GM12878 (cell line): Measurements from ENCODE around the gene CDCA7L. TPM values are rescaled to one million over a fixed set of nuclear protein-coding genes. Genes with fewer than 3 reads are reported as not detected.
A peak's percentile ranks its signal among the peaks of the same experiment; 100 is the strongest.

ENCODE experiments used
- ATAC-seq: fragments of 200-7000 bp; cut with Tn5 transposase; 3 replicates; pipeline ENCODE4 v1.9.1; 2020; ENCODE audit warnings: mild to moderate bottlenecking, moderate library complexity
- BruUV-seq: library from RNA; stranded (reverse); fragments of 400-500 nt; replicated peaks from 2 replicates; lab custom pipeline; 2021; lab: Mats Ljungman, UMichigan
- CTCF ChIA-PET: fragments of 300-600 bp; sonication (Branson Sonifier 250); formaldehyde crosslinking; extraction: SDS; loops from one replicate; lab custom pipeline; 2021; ENCODE audit warnings: inconsistent platforms; lab: Yijun Ruan, JAX
- POLR2A ChIA-PET: fragments of 350-600 bp; formaldehyde crosslinking; extraction: SDS; loops from one replicate; lab custom pipeline; 2021; ENCODE audit warnings: inconsistent platforms; lab: Charles Lee
- RAD21 ChIA-PET: fragments of 300-600 bp; sonication (Branson Sonifier 250); formaldehyde crosslinking; loops from one replicate; lab custom pipeline; 2023; ENCODE audit warnings: antibody characterized with exemption; ENCODE audit not compliant: unreplicated experiment; lab: Charles Lee
- SMC1A ChIA-PET: fragments of 300-600 bp; sonication (Branson Sonifier 250); formaldehyde crosslinking; loops from one replicate; lab custom pipeline; 2023; ENCODE audit not compliant: unreplicated experiment, uncharacterized antibody; lab: Charles Lee
- DNase-seq: peaks from one replicate; pipeline ENCODE4 v3.0.0-alpha.2; 2011; ENCODE audit warnings: low read depth, low spot score
- FAIRE-seq: peaks from 3 replicates; lab custom pipeline; 2011; peaks lifted over from hg19 to GRCh38; lab: Jason Lieb, UNC
- H2AFZ ChIP-seq: 2 replicates; pipeline ENCODE4 v1.6.0; 2011; ENCODE audit warnings: low read depth, low read length, control low read depth; ENCODE audit not compliant: control insufficient read depth
- H3K27ac ChIP-seq: 2 replicates; pipeline ENCODE4 v1.5.1; 2011; ENCODE audit warnings: control low read depth; ENCODE audit not compliant: control insufficient read depth, insufficient read depth
- H3K27me3 ChIP-seq, 2 experiments: replicated peaks in 1 of 2; 2 replicates each; pipeline versions ENCODE4 v1.6.0 to v1.6.1; 2011; ENCODE audit warnings: low read length in 1 of 2; ENCODE audit not compliant: control insufficient read depth in 2 of 2, insufficient read depth in 2 of 2
- H3K36me3 ChIP-seq, 2 experiments: 2 replicates each; pipeline ENCODE4 v1.5.1; 2011; ENCODE audit warnings: low read length in 1 of 2; ENCODE audit not compliant: control insufficient read depth in 2 of 2, insufficient read depth in 2 of 2
- H3K4me1 ChIP-seq: 2 replicates; pipeline ENCODE4 v1.6.1; 2011; ENCODE audit warnings: mild to moderate bottlenecking, low read length, moderate library complexity, mixed read lengths; ENCODE audit not compliant: control insufficient read depth, insufficient read depth
- H3K4me2 ChIP-seq: 2 replicates; pipeline ENCODE4 v1.6.0; 2011; ENCODE audit warnings: control low read depth; ENCODE audit not compliant: control insufficient read depth, insufficient read depth
- H3K4me3 ChIP-seq: fragments of 200-600 bp; sonication (generic); 2 replicates; pipeline ENCODE4 v1.5.1; 2016
- H3K79me2 ChIP-seq: 2 replicates; pipeline ENCODE4 v1.6.0; 2011; ENCODE audit warnings: low read length; ENCODE audit not compliant: control insufficient read depth, insufficient read depth
- H3K9ac ChIP-seq: 2 replicates; pipeline ENCODE4 v1.8.0; 2011; ENCODE audit warnings: low read length, control low read depth, mixed read lengths; ENCODE audit not compliant: control insufficient read depth, insufficient read depth
- H3K9me3 ChIP-seq: replicated peaks from 3 replicates; pipeline ENCODE4 v1.5.1; 2011; ENCODE audit warnings: mild to moderate bottlenecking, low read length; ENCODE audit not compliant: control insufficient read depth, insufficient read depth
- H4K20me1 ChIP-seq: 2 replicates; pipeline ENCODE4 v1.6.0; 2011; ENCODE audit not compliant: control insufficient read depth, insufficient read depth
- CHD2 ChIP-seq: IDR thresholded peaks from 2 replicates; pipeline ENCODE4 v1.6.1; 2011; ENCODE audit warnings: low read depth, low read length, improper control_type of control experiment, borderline replicate concordance
- CREB1 ChIP-seq: IDR thresholded peaks from 2 replicates; pipeline ENCODE4 v1.6.1; 2012; ENCODE audit warnings: low read depth, mild to moderate bottlenecking, inconsistent platforms
- ETV6 ChIP-seq, 2 experiments: fragments of 450-650 bp in 1 of 2; IDR thresholded peaks in 1 of 2; conservative IDR thresholded peaks in 1 of 2; 2 replicates each; pipeline ENCODE4 v1.6.1; 2014; ENCODE audit warnings: antibody characterized with exemption in 1 of 2, borderline replicate concordance in 1 of 2, low read depth in 1 of 2, mild to moderate bottlenecking in 1 of 2, moderate library complexity in 1 of 2
- FOS ChIP-seq: IDR thresholded peaks from 3 replicates; pipeline ENCODE4 v1.6.1; 2011; ENCODE audit warnings: borderline replicate concordance; ENCODE audit not compliant: insufficient read length; ENCODE audit errors: extremely low read depth
- GATAD2B ChIP-seq: fragments of 450-650 bp; conservative IDR thresholded peaks from 2 replicates; pipeline ENCODE4 v1.6.1; 2017; ENCODE audit warnings: low read depth, mild to moderate bottlenecking, moderate library complexity
- POU2F2 ChIP-seq: IDR thresholded peaks from 3 replicates; pipeline ENCODE4 v1.6.1; 2011; ENCODE audit warnings: low read depth, mild to moderate bottlenecking, low read length, borderline replicate concordance
- RAD51 ChIP-seq: fragments of 450-650 bp; IDR thresholded peaks from 2 replicates; pipeline ENCODE4 v1.6.1; 2016; ENCODE audit warnings: moderate library complexity, mild to moderate bottlenecking, inconsistent platforms
- RCOR1 ChIP-seq: conservative IDR thresholded peaks from 2 replicates; pipeline ENCODE4 v1.6.1; 2012; ENCODE audit warnings: low read depth, low read length, improper control_type of control experiment
- SP1 ChIP-seq: IDR thresholded peaks from one replicate; pipeline ENCODE4 v1.6.1; 2011; ENCODE audit warnings: low read depth, low read length
- SPI1 ChIP-seq: IDR thresholded peaks from 2 replicates; pipeline ENCODE4 v1.6.1; 2011; ENCODE audit warnings: low read depth, mild to moderate bottlenecking, low read length, moderate library complexity, borderline replicate concordance; ENCODE audit not compliant: insufficient read depth
- WGBS: methylation state at CpG from one replicate; pipeline ENCODE4 v1.1.6; 2016; ENCODE audit warnings: low lambda C conversion rate; ENCODE audit not compliant: insufficient replicate concordance, insufficient coverage; ENCODE audit errors: missing lambda C conversion rate; 5-methylcytosine and 5-hydroxymethylcytosine counted together
- in situ Hi-C: fragments of 300-500 bp; cut with MboI; formaldehyde crosslinking; loops from 9 replicates; pipeline ENCODE4 v1.14.3; 2018; ENCODE audit warnings: mixed read lengths
- intact Hi-C: fragments of 100-400 bp; cut with micrococcal nuclease; formaldehyde crosslinking; loops from one replicate; pipeline ENCODE4 v1.14.2; 2022; ENCODE audit not compliant: unreplicated experiment
- polyA plus RNA-seq, 11 experiments: library from polyadenylated mRNA; depleted of rRNA in 4 of 11; unstranded in 6 of 11; stranded (reverse) in 5 of 11; fragments of >200 nt; fragmentation: Nextera tagmentation in 4 of 11; fragmentation: Illumina TruSeq in 1 of 11; extraction: Ambion mirVana in 4 of 11; extraction: Trizol in 1 of 11; gene quantifications; 1 replicate in 1 of 11; 2 replicates in 10 of 11; pipeline versions ENCODE4 v1.2.1 to v1.2.3, GENCODE V29; 2011 to 2016; ENCODE audit warnings: inconsistent platforms in 2 of 11, missing spikeins in 2 of 11, low read depth in 1 of 11
- total RNA-seq, 4 experiments: library from RNA; depleted of rRNA in 3 of 4; stranded (reverse); fragments of >200 nt in 3 of 4; fragmentation: Illumina TruSeq in 1 of 4; extraction: Trizol in 1 of 4; gene quantifications; 2 replicates each; pipeline versions ENCODE4 v1.2.1 to v1.2.3, GENCODE V29; 2013 to 2021
- TF ChIP-seq, protein P1 (sequence below): IDR thresholded peaks from 2 replicates; pipeline ENCODE4 v1.6.1; 2012; ENCODE audit warnings: mild to moderate bottlenecking, low read depth, low read length
- TF ChIP-seq, protein P2 (sequence below), 3 experiments: IDR thresholded peaks in 2 of 3; conservative IDR thresholded peaks in 1 of 3; 2 replicates each; pipeline ENCODE4 v1.5.1; 2011; ENCODE audit warnings: low read depth in 3 of 3, low read length in 3 of 3, mild to moderate bottlenecking in 3 of 3, control low read depth in 2 of 3, moderate library complexity in 2 of 3, inconsistent platforms in 1 of 3, mixed read lengths in 1 of 3; ENCODE audit not compliant: control insufficient read depth in 2 of 3, insufficient read depth in 1 of 3; ENCODE audit errors: extremely low read depth in 1 of 3
- TF ChIP-seq, protein P3 (sequence below): fragments of 450-650 bp; IDR thresholded peaks from 2 replicates; pipeline ENCODE4 v1.6.1; 2014; ENCODE audit warnings: mild to moderate bottlenecking
- TF ChIP-seq, protein P4 (sequence below): IDR thresholded peaks from 2 replicates; pipeline ENCODE4 v1.6.1; 2011; ENCODE audit warnings: borderline replicate concordance, low read depth, mild to moderate bottlenecking, moderate library complexity, low read length; ENCODE audit not compliant: insufficient read depth, poor library complexity, severe bottlenecking

The CDCA7L gene
- total and polyA plus RNA-seq, 10 of the 15 experiments (the other 5 are each of a cell fraction or from before 2014, with no cell fraction given), result 30.3 to 92.2 (median 68.5) TPM

DNA sequence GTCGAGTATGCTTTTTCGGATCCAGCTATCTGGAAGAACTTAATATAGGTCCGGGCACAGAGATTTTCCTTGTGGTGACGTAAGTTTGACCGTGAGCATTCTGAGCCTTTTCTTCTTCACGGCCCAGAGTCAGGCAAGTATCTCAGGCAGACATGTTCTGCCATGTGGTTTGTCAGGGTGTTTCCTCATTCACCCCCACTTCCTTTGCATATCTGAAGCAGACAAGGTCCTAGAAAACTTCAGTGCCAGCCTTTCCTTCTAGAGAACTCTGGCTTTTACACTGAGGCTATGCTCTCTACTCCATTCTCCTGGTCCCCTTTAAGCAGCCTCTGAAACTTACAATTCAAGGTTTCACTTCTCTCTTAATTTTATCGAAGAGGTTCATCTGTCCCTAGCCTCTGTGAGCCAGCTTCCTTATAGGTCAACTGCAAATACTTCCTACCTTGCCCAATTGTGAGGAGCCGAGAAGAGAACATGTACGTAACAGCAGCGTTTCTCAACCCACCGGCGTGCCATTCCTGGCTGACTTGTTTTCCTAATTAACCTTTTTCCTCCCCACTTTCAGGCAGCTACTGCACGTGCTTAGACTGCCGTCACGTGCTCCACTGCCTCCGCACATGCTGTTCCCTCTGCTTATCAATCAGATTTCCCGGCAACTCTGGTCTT, 47.3 kb downstream of the CDCA7L start (continued):
- TF ChIP-seq RAD51, result peak; percentile 36; the same call in 1 of the 2 replicates
- no peak for TF ChIP-seq SP1
- no peak for TF ChIP-seq CHD2
- TF ChIP-seq FOS, result no peak
- no peak for TF ChIP-seq ETV6 (conservative IDR thresholded peaks at IDR 0.05 in 1 of 2, IDR thresholded peaks at IDR 0.05 in 1 of 2; ENCODE audit: borderline replicate concordance in 1 of 2, low read depth in 1 of 2)
- 0 out of 2 replicates have a peak, but pooled peaks have one; percentile 5 for TF ChIP-seq CREB1
- TF ChIP-seq SPI1, result peak; percentile 91
- TF ChIP-seq, protein P1, sequence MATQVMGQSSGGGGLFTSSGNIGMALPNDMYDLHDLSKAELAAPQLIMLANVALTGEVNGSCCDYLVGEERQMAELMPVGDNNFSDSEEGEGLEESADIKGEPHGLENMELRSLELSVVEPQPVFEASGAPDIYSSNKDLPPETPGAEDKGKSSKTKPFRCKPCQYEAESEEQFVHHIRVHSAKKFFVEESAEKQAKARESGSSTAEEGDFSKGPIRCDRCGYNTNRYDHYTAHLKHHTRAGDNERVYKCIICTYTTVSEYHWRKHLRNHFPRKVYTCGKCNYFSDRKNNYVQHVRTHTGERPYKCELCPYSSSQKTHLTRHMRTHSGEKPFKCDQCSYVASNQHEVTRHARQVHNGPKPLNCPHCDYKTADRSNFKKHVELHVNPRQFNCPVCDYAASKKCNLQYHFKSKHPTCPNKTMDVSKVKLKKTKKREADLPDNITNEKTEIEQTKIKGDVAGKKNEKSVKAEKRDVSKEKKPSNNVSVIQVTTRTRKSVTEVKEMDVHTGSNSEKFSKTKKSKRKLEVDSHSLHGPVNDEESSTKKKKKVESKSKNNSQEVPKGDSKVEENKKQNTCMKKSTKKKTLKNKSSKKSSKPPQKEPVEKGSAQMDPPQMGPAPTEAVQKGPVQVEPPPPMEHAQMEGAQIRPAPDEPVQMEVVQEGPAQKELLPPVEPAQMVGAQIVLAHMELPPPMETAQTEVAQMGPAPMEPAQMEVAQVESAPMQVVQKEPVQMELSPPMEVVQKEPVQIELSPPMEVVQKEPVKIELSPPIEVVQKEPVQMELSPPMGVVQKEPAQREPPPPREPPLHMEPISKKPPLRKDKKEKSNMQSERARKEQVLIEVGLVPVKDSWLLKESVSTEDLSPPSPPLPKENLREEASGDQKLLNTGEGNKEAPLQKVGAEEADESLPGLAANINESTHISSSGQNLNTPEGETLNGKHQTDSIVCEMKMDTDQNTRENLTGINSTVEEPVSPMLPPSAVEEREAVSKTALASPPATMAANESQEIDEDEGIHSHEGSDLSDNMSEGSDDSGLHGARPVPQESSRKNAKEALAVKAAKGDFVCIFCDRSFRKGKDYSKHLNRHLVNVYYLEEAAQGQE, result no peak

DNA sequence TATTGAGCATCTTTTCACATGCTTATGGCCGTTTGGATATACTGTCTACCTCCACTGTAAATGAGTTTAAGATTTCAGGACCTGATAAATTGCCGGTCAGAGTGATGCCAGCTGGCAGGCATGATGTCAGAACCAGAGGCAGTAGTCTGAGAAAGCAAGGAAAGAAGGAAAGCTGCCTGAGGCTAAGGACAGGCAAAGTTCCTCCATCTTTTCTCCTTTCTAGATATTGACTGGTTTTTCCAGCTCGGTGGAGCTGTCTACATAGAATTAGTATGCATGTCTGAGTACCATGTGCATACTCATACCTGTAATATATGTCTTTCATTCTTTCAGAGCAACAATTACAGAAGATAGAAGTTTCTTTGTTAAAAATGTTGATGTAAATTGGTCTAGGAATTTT, 52.3 kb downstream of the CDCA7L start:
- ChIA-PET RAD21 (no interaction called here), CTCF (no interaction called here), POLR2A (no interaction called here), SMC1A (no interaction called here)
- 68% methylated on average over 3 of the region's 3 CpGs for WGBS
- Histone ChIP-seq H2AFZ (no peak overlapping the region), H3K4me1 (peaks cover 4% of the 10 kb centered on the region), H3K4me3 (no peak overlapping the region), H3K79me2 (no peaks in the 10 kb centered on the region), H3K27me3 (no peaks in the 10 kb centered on the region), H4K20me1 (no peaks in the 10 kb centered on the region), H3K9me3 (no peaks in the 10 kb centered on the region), H3K27ac (no peak overlapping the region), H3K9ac (no peak overlapping the region), H3K36me3 (no peaks in the 10 kb centered on the region), H3K4me2 (no peak overlapping the region)
- DNase-seq (no peak), FAIRE-seq (no peak), ATAC-seq (no peak)
- intact Hi-C loops, result no loop called here
- in situ Hi-C loops, result no loop called here
- BruUV-seq, result no TSS peak
- TF ChIP-seq RCOR1 (no peak), POU2F2 (no peak), GATAD2B (no peak)
- TF ChIP-seq, protein P2, sequence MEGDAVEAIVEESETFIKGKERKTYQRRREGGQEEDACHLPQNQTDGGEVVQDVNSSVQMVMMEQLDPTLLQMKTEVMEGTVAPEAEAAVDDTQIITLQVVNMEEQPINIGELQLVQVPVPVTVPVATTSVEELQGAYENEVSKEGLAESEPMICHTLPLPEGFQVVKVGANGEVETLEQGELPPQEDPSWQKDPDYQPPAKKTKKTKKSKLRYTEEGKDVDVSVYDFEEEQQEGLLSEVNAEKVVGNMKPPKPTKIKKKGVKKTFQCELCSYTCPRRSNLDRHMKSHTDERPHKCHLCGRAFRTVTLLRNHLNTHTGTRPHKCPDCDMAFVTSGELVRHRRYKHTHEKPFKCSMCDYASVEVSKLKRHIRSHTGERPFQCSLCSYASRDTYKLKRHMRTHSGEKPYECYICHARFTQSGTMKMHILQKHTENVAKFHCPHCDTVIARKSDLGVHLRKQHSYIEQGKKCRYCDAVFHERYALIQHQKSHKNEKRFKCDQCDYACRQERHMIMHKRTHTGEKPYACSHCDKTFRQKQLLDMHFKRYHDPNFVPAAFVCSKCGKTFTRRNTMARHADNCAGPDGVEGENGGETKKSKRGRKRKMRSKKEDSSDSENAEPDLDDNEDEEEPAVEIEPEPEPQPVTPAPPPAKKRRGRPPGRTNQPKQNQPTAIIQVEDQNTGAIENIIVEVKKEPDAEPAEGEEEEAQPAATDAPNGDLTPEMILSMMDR (IDR thresholded peaks at IDR 0.05 in 2 of 3, conservative IDR thresholded peaks at IDR 0.05 in 1 of 3; ENCODE audit: control insufficient read depth in 2 of 3, extremely low read depth in 1 of 3, insufficient read depth in 1 of 3, low read depth in 3 of 3, low read length in 3 of 3), result no peak
- TF ChIP-seq, protein P3, sequence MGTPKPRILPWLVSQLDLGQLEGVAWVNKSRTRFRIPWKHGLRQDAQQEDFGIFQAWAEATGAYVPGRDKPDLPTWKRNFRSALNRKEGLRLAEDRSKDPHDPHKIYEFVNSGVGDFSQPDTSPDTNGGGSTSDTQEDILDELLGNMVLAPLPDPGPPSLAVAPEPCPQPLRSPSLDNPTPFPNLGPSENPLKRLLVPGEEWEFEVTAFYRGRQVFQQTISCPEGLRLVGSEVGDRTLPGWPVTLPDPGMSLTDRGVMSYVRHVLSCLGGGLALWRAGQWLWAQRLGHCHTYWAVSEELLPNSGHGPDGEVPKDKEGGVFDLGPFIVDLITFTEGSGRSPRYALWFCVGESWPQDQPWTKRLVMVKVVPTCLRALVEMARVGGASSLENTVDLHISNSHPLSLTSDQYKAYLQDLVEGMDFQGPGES, result no peak
- TF ChIP-seq, protein P4, sequence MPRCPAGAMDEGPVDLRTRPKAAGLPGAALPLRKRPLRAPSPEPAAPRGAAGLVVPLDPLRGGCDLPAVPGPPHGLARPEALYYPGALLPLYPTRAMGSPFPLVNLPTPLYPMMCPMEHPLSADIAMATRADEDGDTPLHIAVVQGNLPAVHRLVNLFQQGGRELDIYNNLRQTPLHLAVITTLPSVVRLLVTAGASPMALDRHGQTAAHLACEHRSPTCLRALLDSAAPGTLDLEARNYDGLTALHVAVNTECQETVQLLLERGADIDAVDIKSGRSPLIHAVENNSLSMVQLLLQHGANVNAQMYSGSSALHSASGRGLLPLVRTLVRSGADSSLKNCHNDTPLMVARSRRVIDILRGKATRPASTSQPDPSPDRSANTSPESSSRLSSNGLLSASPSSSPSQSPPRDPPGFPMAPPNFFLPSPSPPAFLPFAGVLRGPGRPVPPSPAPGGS, result no peak
